Skeletal muscle tissue (tissue), 4 donors: Measurements from ENCODE around the gene CDH4. TPM values are rescaled to one million over a fixed set of nuclear protein-coding genes. Genes with fewer than 3 reads are reported as not detected.

Experiments
- H3K27ac ChIP-seq: one replicate; pipeline ENCODE4 v1.7.0; 2013; ENCODE audit warnings: mild to moderate bottlenecking, low read depth, low read length, inconsistent platforms
- H3K27me3 ChIP-seq, 3 donors: one replicate each; pipeline ENCODE4 v1.7.0; 2013; ENCODE audit warnings: low read length in 3 of 3; ENCODE audit not compliant: control insufficient read depth in 3 of 3, insufficient read depth in 3 of 3
- H3K36me3 ChIP-seq, 3 donors: one replicate each; pipeline ENCODE4 v1.7.0; 2013; ENCODE audit warnings: low read length in 3 of 3; ENCODE audit not compliant: control insufficient read depth in 3 of 3, insufficient read depth in 3 of 3
- H3K4me1 ChIP-seq, 3 donors: one replicate each; pipeline ENCODE4 v1.7.0; 2013; ENCODE audit warnings: low read length in 3 of 3, mild to moderate bottlenecking in 3 of 3; ENCODE audit not compliant: control insufficient read depth in 3 of 3, insufficient read depth in 3 of 3
- H3K4me3 ChIP-seq, 3 donors: one replicate each; pipeline ENCODE4 v1.7.0; 2013; ENCODE audit warnings: low read length in 3 of 3
- H3K9ac ChIP-seq, 3 donors: one replicate each; pipeline ENCODE4 v1.7.0; 2013; ENCODE audit warnings: low read length in 3 of 3, mild to moderate bottlenecking in 3 of 3, moderate library complexity in 2 of 3, low read depth in 1 of 3
- H3K9me3 ChIP-seq, 3 donors: one replicate each; pipeline ENCODE4 v1.7.0; 2013; ENCODE audit warnings: low read length in 3 of 3; ENCODE audit not compliant: control insufficient read depth in 3 of 3
- total RNA-seq: library from RNA; depleted of rRNA; stranded (reverse); fragments of >200 nt; gene quantifications from one replicate; pipeline ENCODE4 v1.2.3, GENCODE V29; 2014
- donor health status: Osteomylitis.

Gene CDH4
- total RNA-seq, 1 donor from 2014 or later, result 0.52 TPM

DNA sequence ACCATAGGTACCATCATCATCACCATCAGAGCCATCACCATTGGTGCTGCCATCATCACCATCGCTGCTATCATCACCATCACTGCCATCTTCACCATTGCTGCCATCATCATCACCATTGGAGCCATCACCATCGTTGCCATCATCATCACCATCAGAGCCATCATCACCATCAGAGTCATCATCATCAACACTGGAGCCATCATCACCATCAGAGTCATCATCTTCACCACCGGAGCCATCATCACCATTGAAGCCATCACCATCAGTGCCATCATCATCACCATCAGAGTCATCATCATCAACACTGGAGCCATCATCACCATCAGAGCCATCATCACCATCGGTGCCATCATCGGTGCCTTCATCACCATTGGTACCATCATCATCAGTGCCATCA, 474.9 kb downstream of the CDH4 start:
- Histone ChIP-seq H3K27me3 (peaks cover 0 to 4% (median 4%) of the 10 kb centered on the region in 3 donors), H3K4me3 (no peak overlapping the region), H3K9me3 (peaks cover 0 to 4% (median 1%) of the 10 kb centered on the region in 3 donors), H3K36me3 (no peaks in the 10 kb centered on the region), H3K9ac (no peak overlapping the region), H3K27ac (no peak overlapping the region), H3K4me1 (no peaks in the 10 kb centered on the region)

DNA sequence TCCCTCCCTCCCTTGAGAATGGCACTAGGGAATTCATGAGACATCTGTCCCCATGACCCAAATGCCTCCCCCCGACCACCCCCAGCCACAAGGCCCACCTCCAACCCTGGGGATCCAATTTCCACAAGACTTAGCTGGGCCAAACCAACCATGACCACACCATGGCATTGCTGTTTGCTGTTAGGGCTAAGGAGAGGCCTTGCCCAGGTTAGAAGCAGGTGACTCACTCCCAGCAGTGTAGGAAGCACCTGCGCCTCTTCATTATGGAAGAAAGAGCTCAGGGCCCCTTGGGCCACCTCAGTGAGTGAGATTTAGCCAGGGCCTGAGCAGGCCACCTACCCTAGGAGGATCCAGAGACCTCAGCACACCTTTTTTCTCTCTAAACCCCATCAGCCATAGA, 475.7 kb downstream of the CDH4 start:
- H3K27me3 ChIP-seq, result peaks cover 4 to 10% (median 4%) of the 10 kb centered on the region in 3 donors

GRCh38 chr20:61728326-61728725, 476.3 kb downstream of the CDH4 start:
- H3K4me1 ChIP-seq, result no peaks in the 10 kb centered on the region
- no peaks in the 10 kb centered on the region for H3K36me3 ChIP-seq
- peaks cover 0 to 4% (median 1%) of the 10 kb centered on the region in 3 donors for H3K9me3 ChIP-seq
- H3K27ac ChIP-seq, result no peak overlapping the region
- H3K27me3 ChIP-seq, result peaks cover 4 to 12% (median 6%) of the 10 kb centered on the region in 3 donors
- no peak overlapping the region for H3K4me3 ChIP-seq
- H3K9ac ChIP-seq, result no peak overlapping the region

More for the DNA sequence above, 475.7 kb downstream of the CDH4 start:
- Histone ChIP-seq H3K9me3 (peaks cover 0 to 4% (median 1%) of the 10 kb centered on the region in 3 donors), H3K27ac (no peak overlapping the region), H3K36me3 (no peaks in the 10 kb centered on the region), H3K4me1 (no peaks in the 10 kb centered on the region), H3K4me3 (no peak overlapping the region), H3K9ac (no peak overlapping the region)

DNA sequence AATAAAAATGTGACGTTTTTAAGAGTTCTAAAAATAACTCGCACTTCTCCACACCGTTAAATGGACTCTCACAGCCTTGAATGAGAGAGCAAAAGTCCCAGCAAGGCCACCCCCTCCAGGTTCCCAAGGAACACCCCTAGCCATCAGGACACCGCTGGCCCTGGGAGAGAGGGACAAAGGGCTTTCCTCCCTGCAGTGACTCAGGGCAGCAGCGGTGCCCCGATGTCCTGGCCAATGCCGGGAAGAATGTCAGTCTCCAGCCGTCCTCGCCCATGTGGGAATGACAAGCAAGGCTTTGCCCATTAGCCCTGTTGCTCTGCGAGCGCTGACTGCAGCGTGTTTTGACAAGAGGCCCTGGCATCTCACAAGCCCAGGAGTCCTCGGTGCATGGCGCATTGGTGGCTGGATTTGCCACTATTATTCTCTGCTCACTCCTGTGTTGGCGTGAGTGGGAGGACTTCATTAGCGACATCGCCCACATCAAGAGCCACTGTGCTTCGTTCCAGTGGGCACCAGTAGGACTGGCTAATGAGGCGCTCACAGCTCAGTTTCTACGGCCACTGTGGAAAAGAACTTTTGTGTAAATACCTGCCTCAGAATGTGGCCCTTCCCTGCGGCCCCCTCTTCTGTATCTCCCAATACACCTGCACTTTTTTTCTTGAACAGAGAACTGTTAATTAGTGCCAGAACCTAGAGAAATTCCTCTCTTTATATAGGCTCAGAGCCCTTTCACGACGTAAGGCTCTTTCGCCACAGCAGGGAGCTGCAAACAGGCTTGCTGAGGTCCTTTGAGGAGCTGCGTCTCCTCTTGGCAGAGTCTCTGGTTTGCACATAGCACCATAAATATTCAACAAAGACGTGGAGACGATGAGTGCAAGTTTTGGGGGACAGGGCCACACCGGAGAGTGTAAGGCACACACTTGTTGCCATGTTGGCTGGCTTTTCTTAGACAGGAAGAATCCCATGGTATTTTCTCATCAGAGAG, 477.0 kb downstream of the CDH4 start:
- no peak overlapping the region for H3K27ac ChIP-seq
- no peak overlapping the region for H3K9ac ChIP-seq
- H3K4me3 ChIP-seq, result no peak overlapping the region
- no peaks in the 10 kb centered on the region for H3K36me3 ChIP-seq
- H3K9me3 ChIP-seq, result peaks cover 0 to 4% (median 1%) of the 10 kb centered on the region in 3 donors
- peaks cover 7 to 15% (median 9%) of the 10 kb centered on the region in 3 donors for H3K27me3 ChIP-seq
- H3K4me1 ChIP-seq, result no peaks in the 10 kb centered on the region

GRCh38 chr20:61730631-61731362, 478.7 kb downstream of the CDH4 start:
- Histone ChIP-seq H3K36me3 (no peaks in the 10 kb centered on the region), H3K9me3 (peaks cover 0 to 4% (median 1%) of the 10 kb centered on the region in 3 donors), H3K4me1 (no peaks in the 10 kb centered on the region), H3K9ac (no peak overlapping the region), H3K4me3 (no peak overlapping the region), H3K27ac (no peak overlapping the region), H3K27me3 (peaks cover 9 to 19% (median 15%) of the 10 kb centered on the region in 3 donors)

DNA sequence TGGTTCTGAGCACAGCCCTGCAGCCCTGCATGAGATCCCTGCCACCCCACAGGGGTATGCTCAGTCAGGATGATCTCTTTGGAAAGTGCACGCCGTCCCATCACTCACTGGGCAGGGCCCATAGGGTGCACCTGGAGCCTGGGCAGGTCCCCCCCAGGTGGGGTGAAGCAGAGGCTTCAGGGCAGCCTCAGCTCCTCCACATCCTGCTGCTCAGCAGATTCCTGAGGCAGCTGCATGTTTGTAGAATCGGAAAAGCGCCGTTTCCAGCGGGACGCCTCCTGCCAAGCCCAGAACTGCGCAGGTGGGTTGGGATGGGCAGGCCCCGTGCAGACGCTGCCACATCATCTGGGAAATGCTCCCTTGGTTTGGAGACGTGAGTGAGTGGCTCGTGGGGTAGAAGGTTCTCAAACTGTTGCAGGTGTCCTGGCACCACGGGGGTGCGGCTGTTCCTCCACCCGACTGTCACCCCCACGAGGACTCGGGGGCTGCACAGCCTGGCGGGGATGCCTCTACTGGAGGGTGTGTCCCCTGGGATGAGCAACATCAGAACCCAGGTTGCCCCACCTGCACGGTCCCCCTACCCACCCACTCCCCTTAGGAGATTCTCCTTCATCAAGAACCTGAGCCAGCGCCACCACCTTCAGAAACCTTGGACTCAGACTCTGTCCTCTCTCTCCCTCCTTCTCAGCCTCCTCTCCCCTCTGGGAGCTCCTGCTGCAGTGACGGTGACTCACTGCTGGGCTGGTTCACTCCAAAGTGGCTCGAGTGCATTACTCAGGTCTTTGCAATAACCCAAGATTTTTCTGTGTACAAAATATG, 479.5 kb downstream of the CDH4 start:
- H3K27ac ChIP-seq, result no peak overlapping the region

GRCh38 chr20:61732511-61733210, 480.6 kb downstream of the CDH4 start:
- Histone ChIP-seq H3K4me1 (no peaks in the 10 kb centered on the region), H3K9me3 (no peaks in the 10 kb centered on the region), H3K4me3 (no peak overlapping the region), H3K9ac (no peak overlapping the region), H3K27me3 (peaks cover 13 to 21% (median 18%) of the 10 kb centered on the region in 3 donors), H3K36me3 (no peaks in the 10 kb centered on the region), H3K27ac (no peak overlapping the region)

More for the DNA sequence above, 479.5 kb downstream of the CDH4 start:
- H3K4me3 ChIP-seq, result no peak overlapping the region
- peaks cover 0 to 4% (median 1%) of the 10 kb centered on the region in 3 donors for H3K9me3 ChIP-seq
- no peaks in the 10 kb centered on the region for H3K36me3 ChIP-seq
- no peak overlapping the region for H3K9ac ChIP-seq
- H3K4me1 ChIP-seq, result no peaks in the 10 kb centered on the region
- H3K27me3 ChIP-seq, result peaks cover 9 to 21% (median 15%) of the 10 kb centered on the region in 3 donors

GRCh38 chr20:61733216-61733615, 481.2 kb downstream of the CDH4 start:
- Histone ChIP-seq H3K27ac (no peak overlapping the region), H3K4me3 (no peak overlapping the region), H3K4me1 (no peaks in the 10 kb centered on the region), H3K9ac (no peak overlapping the region), H3K27me3 (peaks cover 17 to 21% (median 18%) of the 10 kb centered on the region in 3 donors), H3K36me3 (no peaks in the 10 kb centered on the region), H3K9me3 (no peaks in the 10 kb centered on the region)
